Activated CD8-positive, alpha-beta T cell treated with anti-CD3 and anti-CD28 coated beads, Interleukin-2, amount 10 ng/mL, durations not matched to agents 7 days and 5 days (primary cell): Measurements from ENCODE around the gene AGBL1. TPM values are rescaled to one million over a fixed set of nuclear protein-coding genes. Genes with fewer than 3 reads are reported as not detected.

Experiments used
- ATAC-seq: fragments of 150-1000 bp; cut with Tn5 transposase; one replicate; pipeline ENCODE4 v1.10.0; 2021; ENCODE audit warnings: moderate library complexity
- CTCF ChIA-PET: fragments of 350-600 bp; sonication (Branson Sonifier 250); formaldehyde crosslinking; loops from one replicate; lab custom pipeline; 2021; ENCODE audit warnings: antibody characterized with exemption; lab: Charles Lee
- POLR2A ChIA-PET: fragments of 350-600 bp; sonication (Branson Sonifier 250); formaldehyde crosslinking; loops from one replicate; lab custom pipeline; 2021; ENCODE audit warnings: antibody characterized with exemption; lab: Charles Lee
- DNase-seq: peaks from one replicate; pipeline ENCODE4 v3.0.0-alpha.2; 2020
- H3K27ac Mint-ChIP-seq: one replicate; pipeline ENCODE4 v1.8.0; 2021; ENCODE audit warnings: mild to moderate bottlenecking, mixed read lengths
- H3K27me3 Mint-ChIP-seq: one replicate; pipeline ENCODE4 v1.8.0; 2021; ENCODE audit warnings: low read depth, mixed read lengths
- H3K36me3 Mint-ChIP-seq: one replicate; pipeline ENCODE4 v1.8.0; 2021; ENCODE audit warnings: low read depth, mixed read lengths
- H3K4me1 Mint-ChIP-seq: one replicate; pipeline ENCODE4 v1.8.0; 2021; ENCODE audit warnings: low read depth, mixed read lengths
- H3K4me3 Mint-ChIP-seq: one replicate; pipeline ENCODE4 v1.8.0; 2021; ENCODE audit warnings: mild to moderate bottlenecking, mixed read lengths
- H3K9me3 Mint-ChIP-seq: one replicate; pipeline ENCODE4 v1.8.0; 2022; ENCODE audit warnings: mixed read lengths; ENCODE audit not compliant: insufficient read depth
- total RNA-seq, 2 experiments: library from RNA; stranded (reverse); gene quantifications; one replicate each; pipeline ENCODE4 v1.2.3, GENCODE V29; 2021

The AGBL1 gene
- total RNA-seq, 2 experiments from 2014 or later = not detected

DNA sequence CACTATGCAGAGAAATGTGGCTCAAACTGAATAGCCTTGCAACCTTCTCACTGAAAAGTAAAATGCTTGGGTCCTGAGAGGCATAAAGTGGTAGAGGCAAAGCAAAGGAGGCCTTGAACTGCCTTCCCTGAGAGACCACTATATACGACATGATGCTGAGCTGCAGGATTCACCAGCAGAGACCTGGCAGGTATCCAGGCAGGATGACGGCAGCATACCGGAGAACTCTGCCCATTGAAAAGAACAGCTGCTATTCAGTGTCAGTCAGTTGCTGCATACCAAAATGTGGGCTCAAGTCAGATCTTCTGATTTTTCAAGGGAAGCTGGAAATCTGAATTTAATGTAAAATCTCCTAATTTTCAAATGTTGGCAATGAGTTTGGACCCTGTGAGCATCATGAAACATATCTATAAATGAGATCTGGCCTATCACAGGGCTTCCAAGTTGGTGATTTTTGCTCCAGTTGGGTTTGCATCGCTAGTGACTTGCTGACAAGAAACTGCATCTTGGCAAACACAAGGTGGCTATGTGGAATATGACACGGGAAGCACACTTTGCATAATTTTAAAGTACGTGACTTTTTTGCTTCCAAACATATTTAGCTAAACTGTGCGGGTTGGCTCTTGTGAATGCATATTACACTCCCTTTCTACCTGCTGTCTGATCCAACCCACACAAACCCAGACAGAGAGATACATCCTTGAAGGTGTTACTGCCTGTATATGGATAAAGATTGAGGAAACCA is 529.0 kb downstream of the AGBL1 start:
- H3K36me3 Mint-ChIP-seq = no peaks in the 10 kb centered on the region
- ATAC-seq (no peak), DNase-seq (no peak)
- no peak overlapping the region for H3K27ac Mint-ChIP-seq
- peaks cover 2% of the 10 kb centered on the region for H3K27me3 Mint-ChIP-seq
- CTCF ChIA-PET = interaction anchor here (0.7 kb wide), 1 partner anchor 62 kb away, joined by 3 read pairs; no protein-coding TSS in a partner anchor
- no peaks in the 10 kb centered on the region for H3K9me3 Mint-ChIP-seq
- H3K4me1 Mint-ChIP-seq = peaks cover 27% of the 10 kb centered on the region
- H3K4me3 Mint-ChIP-seq = no peak overlapping the region
- POLR2A ChIA-PET = no interaction called here

DNA sequence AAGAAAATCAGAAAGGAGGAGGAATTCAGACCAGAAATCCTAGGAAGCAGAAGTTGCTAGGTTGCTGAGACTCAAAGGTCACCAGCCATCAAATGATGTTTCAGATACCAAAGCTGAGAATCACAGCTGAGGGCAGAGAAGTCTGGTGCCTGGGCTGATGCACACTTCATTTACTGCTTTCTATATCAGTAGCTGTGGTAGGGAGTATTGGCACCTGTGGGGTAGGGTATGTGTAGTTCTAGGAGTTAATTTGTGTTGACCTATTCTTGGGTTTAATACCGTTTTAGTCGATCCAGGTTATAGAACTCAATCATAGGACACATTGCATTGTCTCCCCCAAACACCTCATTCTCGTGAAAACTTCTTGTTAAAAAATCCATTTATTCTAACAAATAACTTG is 529.6 kb downstream of the AGBL1 start:
- CTCF ChIA-PET = interaction anchor here (0.7 kb wide), 1 partner anchor 62 kb away, joined by 3 read pairs; no protein-coding TSS in a partner anchor
- Mint-ChIP-seq H3K4me3 (no peak overlapping the region), H3K27ac (no peak overlapping the region), H3K36me3 (no peaks in the 10 kb centered on the region), H3K9me3 (no peaks in the 10 kb centered on the region), H3K4me1 (peaks cover 28% of the 10 kb centered on the region), H3K27me3 (peaks cover 2% of the 10 kb centered on the region)
- ATAC-seq (no peak), DNase-seq (no peak)
- POLR2A ChIA-PET = no interaction called here

DNA sequence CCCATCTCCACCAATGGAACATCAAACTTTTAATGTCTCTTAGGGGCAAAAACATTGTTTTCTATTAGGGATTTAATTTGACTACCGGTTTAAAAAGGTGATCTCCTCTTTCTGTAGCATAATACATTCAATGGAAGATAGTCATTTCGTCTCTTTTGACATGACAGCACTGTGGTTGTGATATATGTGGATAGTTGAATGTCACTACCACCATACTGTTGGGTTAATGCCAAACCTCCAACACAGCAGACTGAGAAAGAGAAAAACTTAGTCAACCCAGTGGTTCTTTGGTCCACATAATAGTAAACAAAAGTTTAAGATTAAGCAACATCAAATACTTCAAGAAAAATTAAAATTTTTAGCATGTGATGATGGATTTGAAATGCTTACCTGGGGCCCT is 530.4 kb downstream of the AGBL1 start:
- peaks cover 36% of the 10 kb centered on the region for H3K4me1 Mint-ChIP-seq

GRCh38 chr15:86611417-86612040 is 531.9 kb downstream of the AGBL1 start:
- Mint-ChIP-seq H3K36me3 (no peaks in the 10 kb centered on the region), H3K27me3 (peaks cover 2% of the 10 kb centered on the region), H3K4me1 (peaks cover 49% of the 10 kb centered on the region), H3K4me3 (no peak overlapping the region), H3K27ac (peak overlapping the region; percentile 46), H3K9me3 (no peaks in the 10 kb centered on the region)
- DNase-seq (peak; percentile 56), ATAC-seq (peak; percentile 88)
- ChIA-PET POLR2A (no interaction called here), CTCF (interaction anchor here (1.6 kb wide), 1 partner anchor 9 kb away, joined by 4 read pairs; no protein-coding TSS in a partner anchor)

More for the DNA sequence above, 530.4 kb downstream of the AGBL1 start:
- DNase-seq (no peak), ATAC-seq (no peak)
- Mint-ChIP-seq H3K36me3 (no peaks in the 10 kb centered on the region), H3K9me3 (no peaks in the 10 kb centered on the region), H3K27ac (no peak overlapping the region), H3K4me3 (no peak overlapping the region), H3K27me3 (peaks cover 2% of the 10 kb centered on the region)
- CTCF ChIA-PET = no interaction called here
- POLR2A ChIA-PET = no interaction called here

DNA sequence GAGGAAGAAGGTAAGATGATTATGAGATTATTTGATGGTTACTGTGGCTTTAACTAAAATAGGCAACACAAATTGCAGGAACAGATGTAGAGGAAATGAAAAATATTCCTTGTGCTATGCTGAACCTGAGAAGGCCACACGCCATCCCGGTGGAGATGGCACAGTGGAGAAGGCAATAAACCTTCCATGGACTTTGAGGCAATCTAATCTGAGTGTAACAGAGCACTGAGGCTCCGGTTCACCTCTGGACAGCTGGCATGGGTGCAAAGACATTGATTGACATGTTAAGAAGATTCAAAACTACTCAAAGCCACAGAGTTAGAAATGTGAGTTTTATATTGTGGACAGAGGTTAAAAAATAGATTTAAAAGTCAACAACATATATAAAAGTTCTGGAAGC is 535.7 kb downstream of the AGBL1 start:
- POLR2A ChIA-PET = no interaction called here

DNA sequence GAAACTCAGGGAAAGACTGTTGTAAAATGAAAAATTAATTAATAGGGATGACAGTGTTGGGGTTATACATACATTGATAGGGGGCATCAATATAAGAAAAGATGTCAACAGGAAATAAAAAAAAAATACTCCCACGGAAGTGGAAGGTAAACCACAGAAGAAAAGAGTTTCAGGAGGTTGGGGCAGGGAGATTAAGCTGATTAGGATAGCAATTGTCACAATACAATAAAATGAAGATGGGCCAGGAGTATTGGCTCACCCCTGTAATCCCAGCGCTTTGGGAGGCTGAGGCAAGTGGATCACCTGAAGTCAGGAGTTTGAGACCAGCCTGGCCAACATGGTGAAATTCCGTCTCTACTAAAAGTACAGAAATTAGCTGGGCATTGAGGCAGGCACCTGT is 536.1 kb downstream of the AGBL1 start:
- ChIA-PET POLR2A (no interaction called here), CTCF (no interaction called here)
- peak overlapping the region; percentile 0 for H3K27ac Mint-ChIP-seq
- H3K36me3 Mint-ChIP-seq = no peaks in the 10 kb centered on the region
- peak; percentile 35 for ATAC-seq
- no peak overlapping the region for H3K4me3 Mint-ChIP-seq
- no peaks in the 10 kb centered on the region for H3K9me3 Mint-ChIP-seq
- DNase-seq = no peak
- H3K4me1 Mint-ChIP-seq = peaks cover 64% of the 10 kb centered on the region
- peaks cover under 1% of the 10 kb centered on the region for H3K27me3 Mint-ChIP-seq

More for the DNA sequence above, 535.7 kb downstream of the AGBL1 start:
- no peak for ATAC-seq
- Mint-ChIP-seq H3K4me3 (no peak overlapping the region), H3K9me3 (no peaks in the 10 kb centered on the region), H3K27ac (peak overlapping the region; percentile 0), H3K4me1 (peaks cover 60% of the 10 kb centered on the region), H3K36me3 (no peaks in the 10 kb centered on the region), H3K27me3 (no peaks in the 10 kb centered on the region)
- CTCF ChIA-PET = no interaction called here
- DNase-seq = no peak

DNA sequence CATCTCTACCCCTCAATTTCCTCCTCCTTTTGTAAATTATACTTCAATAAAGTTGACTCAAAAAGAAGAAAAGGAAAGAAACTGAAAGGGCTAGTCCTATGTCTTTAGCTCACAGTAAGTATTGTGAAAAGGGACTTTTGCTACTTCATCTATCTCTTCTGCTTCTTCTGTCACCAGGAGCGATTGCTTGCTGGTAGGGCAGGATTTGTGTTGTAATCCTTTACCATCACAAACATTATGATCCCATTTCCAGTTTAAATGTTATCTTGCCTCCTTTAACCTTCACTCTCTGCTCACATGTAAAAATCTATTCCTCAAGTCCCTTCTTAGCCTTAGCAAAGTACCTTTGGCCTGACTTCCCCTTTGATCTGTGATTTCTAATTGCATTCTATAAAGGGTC is 537.1 kb downstream of the AGBL1 start:
- ChIA-PET POLR2A (no interaction called here), CTCF (interaction anchor here (1.0 kb wide), 1 partner anchor 37 kb away, joined by 3 read pairs; no protein-coding TSS in a partner anchor)
- Mint-ChIP-seq H3K36me3 (no peaks in the 10 kb centered on the region), H3K27me3 (peaks cover 4% of the 10 kb centered on the region), H3K4me3 (no peak overlapping the region), H3K4me1 (peaks cover 56% of the 10 kb centered on the region), H3K9me3 (no peaks in the 10 kb centered on the region), H3K27ac (no peak overlapping the region)
- ATAC-seq = no peak
- no peak for DNase-seq

GRCh38 chr15:86620157-86620556 is 540.5 kb downstream of the AGBL1 start:
- Mint-ChIP-seq H3K4me3 (no peak overlapping the region), H3K36me3 (no peaks in the 10 kb centered on the region), H3K4me1 (peaks cover 42% of the 10 kb centered on the region), H3K27me3 (peaks cover 4% of the 10 kb centered on the region), H3K27ac (no peak overlapping the region), H3K9me3 (no peaks in the 10 kb centered on the region)
- no peak for DNase-seq
- ChIA-PET POLR2A (no interaction called here), CTCF (interaction anchor here (1.1 kb wide), 1 partner anchor 8 kb away, joined by 4 read pairs; no protein-coding TSS in a partner anchor)
- no peak for ATAC-seq

GRCh38 chr15:86620641-86621349 is 541.1 kb downstream of the AGBL1 start:
- ATAC-seq (no peak), DNase-seq (no peak)
- Mint-ChIP-seq H3K27ac (no peak overlapping the region), H3K36me3 (no peaks in the 10 kb centered on the region), H3K4me1 (peaks cover 39% of the 10 kb centered on the region), H3K27me3 (peaks cover 4% of the 10 kb centered on the region), H3K9me3 (no peaks in the 10 kb centered on the region), H3K4me3 (no peak overlapping the region)
- ChIA-PET CTCF (interaction anchor here (1.1 kb wide), 1 partner anchor 9 kb away, joined by 4 read pairs; no protein-coding TSS in a partner anchor), POLR2A (no interaction called here)

GRCh38 chr15:86623236-86623635 is 543.6 kb downstream of the AGBL1 start:
- CTCF ChIA-PET = interaction anchor here (1.3 to 3.0 kb wide), 4 partner anchors 9 to 120 kb away, joined by 3 to 37 read pairs (median 10); no protein-coding TSS in a partner anchor

DNA sequence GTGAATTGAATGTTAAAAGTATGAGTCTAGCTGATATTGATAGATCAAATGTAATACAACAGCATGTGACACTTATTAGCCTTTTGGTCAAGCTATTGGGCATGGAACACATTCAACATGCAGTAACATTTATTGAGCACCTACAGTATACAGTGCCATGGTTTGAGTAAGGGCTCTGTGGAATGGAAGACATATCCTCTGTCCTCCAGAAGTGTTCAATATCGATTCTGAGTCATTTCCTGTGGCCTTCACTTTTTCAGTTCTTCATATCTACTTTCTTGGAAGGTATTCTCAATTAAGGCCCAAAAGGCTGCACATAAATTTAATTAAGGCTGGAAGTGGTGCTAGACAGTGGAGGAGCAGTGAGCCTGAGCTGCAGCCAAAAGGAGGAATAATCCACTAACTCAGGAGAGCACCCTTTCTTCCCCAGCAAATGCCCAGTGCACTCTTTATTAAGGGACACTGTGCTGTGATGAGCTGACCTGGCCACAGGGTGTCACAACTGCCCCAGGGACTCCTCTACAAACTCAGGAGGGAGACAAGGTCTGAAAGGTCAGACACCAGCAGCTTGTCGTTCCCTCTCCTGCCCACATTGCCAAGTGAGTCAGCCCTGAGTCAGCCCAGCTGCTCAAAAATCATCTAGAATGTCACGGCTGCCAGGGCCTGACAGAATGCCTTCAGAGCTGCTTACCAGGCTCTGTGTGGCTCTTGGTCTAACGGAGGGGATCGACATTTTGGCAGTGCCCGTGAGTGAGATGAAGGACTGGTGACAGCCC is 544.8 kb downstream of the AGBL1 start:
- CTCF ChIA-PET = interaction anchor here (0.5 to 3.0 kb wide), 11 partner anchors 10 to 1620 kb away, joined by 3 to 37 read pairs (median 4); no protein-coding TSS in a partner anchor
- POLR2A ChIA-PET = interaction anchor here (1.6 kb wide), 1 partner anchor 29 kb away, joined by 7 read pairs; no protein-coding TSS in a partner anchor
- ATAC-seq (peak; percentile 98), DNase-seq (peak; percentile 76)
- Mint-ChIP-seq H3K27ac (peak overlapping the region; percentile 39), H3K9me3 (no peaks in the 10 kb centered on the region), H3K4me1 (peaks cover 27% of the 10 kb centered on the region), H3K4me3 (no peak overlapping the region), H3K27me3 (peaks cover 4% of the 10 kb centered on the region), H3K36me3 (no peaks in the 10 kb centered on the region)

More at GRCh38 chr15:86623236-86623635, 543.6 kb downstream of the AGBL1 start:
- Mint-ChIP-seq H3K4me1 (peaks cover 27% of the 10 kb centered on the region), H3K9me3 (no peaks in the 10 kb centered on the region), H3K27me3 (peaks cover 4% of the 10 kb centered on the region), H3K36me3 (no peaks in the 10 kb centered on the region), H3K27ac (no peak overlapping the region), H3K4me3 (no peak overlapping the region)
- ATAC-seq (no peak), DNase-seq (no peak)
- POLR2A ChIA-PET = no interaction called here
